NB4 (cell line): Measurements from ENCODE around the gene CEP128.

ENCODE experiments used
- DNase-seq: peaks from one replicate; pipeline ENCODE4 v3.0.0; 2010; ENCODE audit warnings: low read depth
- H3K4me3 ChIP-seq: one replicate; pipeline ENCODE4 v1.5.1; 2011; ENCODE audit warnings: mild to moderate bottlenecking, low read depth, low read length, moderate library complexity
- CTCF ChIP-seq: IDR thresholded peaks from one replicate; pipeline ENCODE4 v1.5.1; 2012; ENCODE audit warnings: low read depth, low read length
- MAX ChIP-seq: IDR thresholded peaks from 2 replicates; pipeline ENCODE4 v1.6.1; 2011; ENCODE audit warnings: low read depth, low read length
- MYC ChIP-seq: IDR thresholded peaks from 2 replicates; pipeline ENCODE4 v1.6.1; 2011; ENCODE audit warnings: low read depth, low read length
- POLR2A ChIP-seq: IDR thresholded peaks from 2 replicates; pipeline ENCODE4 v1.6.1; 2011; ENCODE audit warnings: mild to moderate bottlenecking; ENCODE audit not compliant: insufficient read length; ENCODE audit errors: extremely low read depth

The CEP128 gene

GRCh38 chr14:80494769-80495168, 446.8 kb downstream of the CEP128 start:
- DNase-seq: no peak
- H3K4me3 ChIP-seq: no peak overlapping the region
- TF ChIP-seq POLR2A (no peak), MAX (no peak), CTCF (no peak), MYC (no peak)

GRCh38 chr14:80493620-80494019, 447.9 kb downstream of the CEP128 start:
- no peak overlapping the region for H3K4me3 ChIP-seq
- TF ChIP-seq MAX (no peak), MYC (no peak), CTCF (no peak), POLR2A (no peak)
- no peak for DNase-seq

- no peak for TF ChIP-seq MYC
- no peak overlapping the region for H3K4me3 ChIP-seq
- DNase-seq: no peak
Observed at GRCh38 chr14:80491650-80492049, 449.9 kb downstream of the CEP128 start.

- no peak overlapping the region for H3K4me3 ChIP-seq
- TF ChIP-seq POLR2A (no peak), CTCF (no peak), MYC (no peak), MAX (no peak)
- DNase-seq: no peak
Observed at GRCh38 chr14:80491131-80491530, 450.4 kb downstream of the CEP128 start.

- TF ChIP-seq MAX (no peak), MYC (no peak), POLR2A (no peak)
- no peak overlapping the region for H3K4me3 ChIP-seq
- no peak for DNase-seq
Observed at GRCh38 chr14:80489513-80489912, 452.0 kb downstream of the CEP128 start.

GRCh38 chr14:80485764-80486163, 455.8 kb downstream of the CEP128 start:
- TF ChIP-seq CTCF: no peak
- no peak for TF ChIP-seq MAX
- TF ChIP-seq MYC: no peak
- no peak for TF ChIP-seq POLR2A
- no peak for DNase-seq
- no peak overlapping the region for H3K4me3 ChIP-seq

GRCh38 chr14:80483331-80483730, 458.2 kb downstream of the CEP128 start:
- no peak for TF ChIP-seq POLR2A
- no peak for TF ChIP-seq CTCF
- no peak for TF ChIP-seq MAX
- no peak for TF ChIP-seq MYC
- no peak overlapping the region for H3K4me3 ChIP-seq
- DNase-seq: no peak
